Measurements from ENCODE around the gene LIMS1.

GRCh38 chr2:108643261-108643849 is 109.1 kb downstream of the LIMS1 start:
- TF ChIP-seq CTCF (IDR thresholded peaks at IDR 0.05; ENCODE audit: extremely low read depth in 1 of 2, insufficient read depth in 1 of 2, low read depth in 1 of 2, low read length in 2 of 2) (no peak), POLR2A (IDR thresholded peaks at IDR 0.05; ENCODE audit: low read depth, low read length) (no peak)

Measured in endothelial cell of umbilical vein (primary cell).